ENCODE data around the gene MPHOSPH6. TPM values are rescaled to one million over a fixed set of nuclear protein-coding genes. Genes with fewer than 3 reads are reported as not detected.
A peak's percentile ranks its signal among the peaks of the same experiment; 100 is the strongest.

The MPHOSPH6 gene
- total RNA-seq, 1 donor, result 23.9 TPM

- H3K79me2 ChIP-seq (ENCODE audit: insufficient read depth, low read length), result no peaks in the 10 kb centered on the region
- no peaks in the 10 kb centered on the region for H3K9me3 ChIP-seq (ENCODE audit: low read depth, low read length)
- no peaks in the 10 kb centered on the region for H3K4me1 ChIP-seq (ENCODE audit: insufficient read depth, low read length)
- no peaks in the 10 kb centered on the region for H3K36me3 ChIP-seq (ENCODE audit: insufficient read depth, low read length)
- H3K27me3 ChIP-seq (ENCODE audit: insufficient read depth, low read length), result no peaks in the 10 kb centered on the region
- no peak for DNase-seq (ENCODE audit: insufficient read length, low spot score, missing footprints)
- TF ChIP-seq, protein P1, sequence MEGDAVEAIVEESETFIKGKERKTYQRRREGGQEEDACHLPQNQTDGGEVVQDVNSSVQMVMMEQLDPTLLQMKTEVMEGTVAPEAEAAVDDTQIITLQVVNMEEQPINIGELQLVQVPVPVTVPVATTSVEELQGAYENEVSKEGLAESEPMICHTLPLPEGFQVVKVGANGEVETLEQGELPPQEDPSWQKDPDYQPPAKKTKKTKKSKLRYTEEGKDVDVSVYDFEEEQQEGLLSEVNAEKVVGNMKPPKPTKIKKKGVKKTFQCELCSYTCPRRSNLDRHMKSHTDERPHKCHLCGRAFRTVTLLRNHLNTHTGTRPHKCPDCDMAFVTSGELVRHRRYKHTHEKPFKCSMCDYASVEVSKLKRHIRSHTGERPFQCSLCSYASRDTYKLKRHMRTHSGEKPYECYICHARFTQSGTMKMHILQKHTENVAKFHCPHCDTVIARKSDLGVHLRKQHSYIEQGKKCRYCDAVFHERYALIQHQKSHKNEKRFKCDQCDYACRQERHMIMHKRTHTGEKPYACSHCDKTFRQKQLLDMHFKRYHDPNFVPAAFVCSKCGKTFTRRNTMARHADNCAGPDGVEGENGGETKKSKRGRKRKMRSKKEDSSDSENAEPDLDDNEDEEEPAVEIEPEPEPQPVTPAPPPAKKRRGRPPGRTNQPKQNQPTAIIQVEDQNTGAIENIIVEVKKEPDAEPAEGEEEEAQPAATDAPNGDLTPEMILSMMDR (IDR thresholded peaks at IDR 0.05; ENCODE audit: extremely low read depth, low read depth, low read length), result no peak
- no peak overlapping the region for H3K27ac ChIP-seq (ENCODE audit: low read depth, low read length)
- H3K4me2 ChIP-seq (ENCODE audit: insufficient read depth, low read length), result no peak overlapping the region
- no peak overlapping the region for H2AFZ ChIP-seq (ENCODE audit: low read length)
- H3K4me3 ChIP-seq (ENCODE audit: insufficient read depth, low read length), result no peak overlapping the region
- no peaks in the 10 kb centered on the region for H4K20me1 ChIP-seq (ENCODE audit: insufficient read depth, low read length)
Observed at GRCh38 chr16:82201926-82202325, 31.9 kb upstream of the MPHOSPH6 start.

- Histone ChIP-seq H4K20me1 (ENCODE audit: insufficient read depth, low read length) (no peaks in the 10 kb centered on the region), H3K9me3 (ENCODE audit: low read depth, low read length) (no peaks in the 10 kb centered on the region), H3K36me3 (ENCODE audit: insufficient read depth, low read length) (no peaks in the 10 kb centered on the region), H3K4me2 (ENCODE audit: insufficient read depth, low read length) (no peak overlapping the region), H3K27me3 (ENCODE audit: insufficient read depth, low read length) (no peaks in the 10 kb centered on the region), H3K79me2 (ENCODE audit: insufficient read depth, low read length) (no peaks in the 10 kb centered on the region), H2AFZ (ENCODE audit: low read length) (no peak overlapping the region), H3K4me3 (ENCODE audit: insufficient read depth, low read length) (no peak overlapping the region), H3K27ac (ENCODE audit: low read depth, low read length) (no peak overlapping the region), H3K4me1 (ENCODE audit: insufficient read depth, low read length) (no peaks in the 10 kb centered on the region)
- TF ChIP-seq, protein P1 (IDR thresholded peaks at IDR 0.05; ENCODE audit: extremely low read depth, low read depth, low read length), result no peak
- peak; percentile 37 for DNase-seq (ENCODE audit: insufficient read length, low spot score, missing footprints)
Observed at GRCh38 chr16:82201351-82201750, 31.3 kb upstream of the MPHOSPH6 start.

DNA sequence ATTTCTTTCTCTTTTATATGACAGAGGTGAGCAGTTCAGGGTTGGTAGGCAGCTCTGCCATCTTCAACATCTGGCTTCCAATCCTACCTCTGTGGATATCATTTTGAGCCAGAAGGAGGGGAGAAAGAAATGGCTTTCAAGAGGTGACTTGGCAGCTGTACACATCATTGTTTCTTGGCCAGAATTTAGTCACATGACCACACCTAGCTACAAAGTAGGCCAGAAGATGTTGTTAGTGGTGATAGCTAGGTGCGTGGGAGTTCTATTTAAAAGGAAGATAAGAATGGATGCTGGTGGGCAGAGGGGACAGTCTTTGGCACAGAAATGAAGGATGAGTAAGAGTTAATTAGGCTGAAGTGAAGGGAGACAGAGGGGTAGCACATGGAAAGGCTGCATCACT lies 29.2 kb upstream of the MPHOSPH6 start:
- no peak overlapping the region for H2AFZ ChIP-seq (ENCODE audit: low read length)
- H4K20me1 ChIP-seq (ENCODE audit: insufficient read depth, low read length), result no peaks in the 10 kb centered on the region
- no peaks in the 10 kb centered on the region for H3K79me2 ChIP-seq (ENCODE audit: insufficient read depth, low read length)
- H3K27me3 ChIP-seq (ENCODE audit: insufficient read depth, low read length), result no peaks in the 10 kb centered on the region
- H3K9me3 ChIP-seq (ENCODE audit: low read depth, low read length), result no peaks in the 10 kb centered on the region
- H3K4me1 ChIP-seq (ENCODE audit: insufficient read depth, low read length), result no peaks in the 10 kb centered on the region
- no peaks in the 10 kb centered on the region for H3K36me3 ChIP-seq (ENCODE audit: insufficient read depth, low read length)
- no peak overlapping the region for H3K27ac ChIP-seq (ENCODE audit: low read depth, low read length)
- no peak overlapping the region for H3K4me3 ChIP-seq (ENCODE audit: insufficient read depth, low read length)
- no peak overlapping the region for H3K4me2 ChIP-seq (ENCODE audit: insufficient read depth, low read length)
- TF ChIP-seq, protein P1 (IDR thresholded peaks at IDR 0.05; ENCODE audit: extremely low read depth, low read depth, low read length), result no peak
- DNase-seq (ENCODE audit: insufficient read length, low spot score, missing footprints), result no peak

DNA sequence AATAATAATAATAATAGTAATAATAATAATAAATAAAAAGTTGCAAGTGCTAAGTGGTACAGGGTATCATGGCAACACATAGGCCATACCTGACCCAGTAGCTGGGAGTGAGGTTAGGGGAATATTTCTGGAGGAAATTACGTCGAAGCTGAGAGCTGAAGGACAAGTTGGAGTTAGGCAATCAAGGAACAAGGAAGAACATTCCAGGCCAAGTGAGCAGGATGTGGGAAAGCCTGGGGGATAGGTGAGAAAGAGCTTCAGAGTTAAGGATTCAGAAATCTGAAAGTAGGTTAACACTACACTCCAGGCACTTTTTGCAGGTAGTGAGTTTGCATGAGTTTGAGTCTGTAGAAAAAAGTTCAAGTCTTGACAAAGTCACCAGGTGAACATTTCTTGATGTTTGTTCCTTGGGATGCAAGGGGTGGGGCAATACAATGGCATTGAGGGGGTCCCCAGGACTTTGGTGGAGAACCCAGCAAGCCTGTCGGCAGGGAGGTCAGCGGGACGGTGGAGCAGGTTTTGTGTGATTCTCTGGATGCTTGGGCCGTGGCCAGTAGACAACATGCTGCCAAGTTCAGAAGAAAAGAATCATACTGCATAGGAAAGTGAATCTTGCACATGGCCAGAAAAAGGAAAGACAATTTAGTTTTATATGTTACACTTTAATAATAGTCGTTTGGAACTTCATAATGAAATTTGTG lies 27.7 kb upstream of the MPHOSPH6 start:
- Histone ChIP-seq H3K4me3 (ENCODE audit: insufficient read depth, low read length) (no peak overlapping the region), H3K4me2 (ENCODE audit: insufficient read depth, low read length) (no peak overlapping the region), H4K20me1 (ENCODE audit: insufficient read depth, low read length) (no peaks in the 10 kb centered on the region), H3K4me1 (ENCODE audit: insufficient read depth, low read length) (peaks cover 3% of the 10 kb centered on the region), H3K36me3 (ENCODE audit: insufficient read depth, low read length) (no peaks in the 10 kb centered on the region), H2AFZ (ENCODE audit: low read length) (no peak overlapping the region), H3K27ac (ENCODE audit: low read depth, low read length) (no peak overlapping the region), H3K27me3 (ENCODE audit: insufficient read depth, low read length) (no peaks in the 10 kb centered on the region), H3K79me2 (ENCODE audit: insufficient read depth, low read length) (no peaks in the 10 kb centered on the region), H3K9me3 (ENCODE audit: low read depth, low read length) (no peaks in the 10 kb centered on the region)
- TF ChIP-seq, protein P1 (IDR thresholded peaks at IDR 0.05; ENCODE audit: extremely low read depth, low read depth, low read length), result no peak
- no peak for DNase-seq (ENCODE audit: insufficient read length, low spot score, missing footprints)

Measured in osteoblast (primary cell).